Measurements from ENCODE around the gene C12orf76. TPM values are rescaled to one million over a fixed set of nuclear protein-coding genes. Genes with fewer than 3 reads are reported as not detected.

The C12orf76 gene
- total and polyA plus RNA-seq, 2 experiments from 2014 or later = 14.3 to 14.5 TPM

DNA sequence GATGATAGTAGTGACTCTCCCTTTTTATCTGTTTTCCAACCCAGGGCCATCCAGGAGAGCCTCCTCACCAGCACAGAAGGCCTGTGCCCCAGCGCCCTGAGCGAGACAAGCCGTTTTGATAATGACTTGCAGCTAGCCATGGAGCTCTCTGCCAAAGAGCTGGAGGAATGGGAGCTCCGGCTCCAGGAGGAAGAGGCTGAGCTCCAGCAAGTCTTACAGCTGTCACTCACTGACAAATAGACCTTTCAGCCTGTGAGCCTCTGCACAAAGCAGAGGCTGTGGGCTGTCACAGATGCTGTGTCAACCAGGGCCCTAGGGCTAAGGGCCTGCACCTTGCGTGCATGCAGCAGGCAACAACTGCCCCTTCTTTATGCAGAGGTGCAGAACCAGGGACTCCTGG, 11.0 kb downstream of the C12orf76 start:
- H2AFZ ChIP-seq = no peak overlapping the region
- no peak for ATAC-seq
- no peaks in the 10 kb centered on the region for H3F3A ChIP-seq (replicated peaks; ENCODE audit: low read depth)
- no peaks in the 10 kb centered on the region for H3K27me3 ChIP-seq (ENCODE audit: insufficient read depth)
- peaks cover 6% of the 10 kb centered on the region; the same call in 1 of the 2 replicates for H4K20me1 ChIP-seq (replicated peaks; ENCODE audit: insufficient read depth)
- peaks cover 12% of the 10 kb centered on the region for H3K36me3 Mint-ChIP-seq (ENCODE audit: low read depth)
- no peaks in the 10 kb centered on the region for H3K9me3 Mint-ChIP-seq
- no peak for DNase-seq (ENCODE audit: low spot score)
- peaks cover 13% of the 10 kb centered on the region; the same call in 1 of the 2 replicates for H3K79me2 ChIP-seq (replicated peaks; ENCODE audit: insufficient read depth)
- H3K36me3 ChIP-seq (ENCODE audit: insufficient read depth) = no peaks in the 10 kb centered on the region; the same call in none of the 2 replicates
- TF ChIP-seq REST (IDR thresholded peaks at IDR 0.05; ENCODE audit: unreplicated experiment) (no peak), EZH2 (IDR thresholded peaks at IDR 0.05; ENCODE audit: low read depth, unreplicated experiment) (no peak), NANOG (IDR thresholded peaks at IDR 0.05; ENCODE audit: borderline replicate concordance) (no peak)
- TF ChIP-seq, protein P1, sequence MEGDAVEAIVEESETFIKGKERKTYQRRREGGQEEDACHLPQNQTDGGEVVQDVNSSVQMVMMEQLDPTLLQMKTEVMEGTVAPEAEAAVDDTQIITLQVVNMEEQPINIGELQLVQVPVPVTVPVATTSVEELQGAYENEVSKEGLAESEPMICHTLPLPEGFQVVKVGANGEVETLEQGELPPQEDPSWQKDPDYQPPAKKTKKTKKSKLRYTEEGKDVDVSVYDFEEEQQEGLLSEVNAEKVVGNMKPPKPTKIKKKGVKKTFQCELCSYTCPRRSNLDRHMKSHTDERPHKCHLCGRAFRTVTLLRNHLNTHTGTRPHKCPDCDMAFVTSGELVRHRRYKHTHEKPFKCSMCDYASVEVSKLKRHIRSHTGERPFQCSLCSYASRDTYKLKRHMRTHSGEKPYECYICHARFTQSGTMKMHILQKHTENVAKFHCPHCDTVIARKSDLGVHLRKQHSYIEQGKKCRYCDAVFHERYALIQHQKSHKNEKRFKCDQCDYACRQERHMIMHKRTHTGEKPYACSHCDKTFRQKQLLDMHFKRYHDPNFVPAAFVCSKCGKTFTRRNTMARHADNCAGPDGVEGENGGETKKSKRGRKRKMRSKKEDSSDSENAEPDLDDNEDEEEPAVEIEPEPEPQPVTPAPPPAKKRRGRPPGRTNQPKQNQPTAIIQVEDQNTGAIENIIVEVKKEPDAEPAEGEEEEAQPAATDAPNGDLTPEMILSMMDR (conservative IDR thresholded peaks at IDR 0.05; ENCODE audit: low read depth in 2 of 2) = no peak
- no peak overlapping the region for H3K27ac Mint-ChIP-seq
- no peak overlapping the region for H3K4me3 Mint-ChIP-seq
- no peaks in the 10 kb centered on the region for H3K9me2 ChIP-seq (ENCODE audit: insufficient read depth)
- H3K4me1 Mint-ChIP-seq = peaks cover 19% of the 10 kb centered on the region
- H3K4me1 ChIP-seq (ENCODE audit: insufficient read depth) = peaks cover 7% of the 10 kb centered on the region; the same call in 1 of the 2 replicates
- no peaks in the 10 kb centered on the region for H3K27me3 Mint-ChIP-seq (ENCODE audit: insufficient read depth, low read depth, poor library complexity)
- no peak overlapping the region for H3K4me2 ChIP-seq
- H3K27ac ChIP-seq (ENCODE audit: low read depth) = no peak overlapping the region
- H3K4me3 ChIP-seq = no peak overlapping the region

DNA sequence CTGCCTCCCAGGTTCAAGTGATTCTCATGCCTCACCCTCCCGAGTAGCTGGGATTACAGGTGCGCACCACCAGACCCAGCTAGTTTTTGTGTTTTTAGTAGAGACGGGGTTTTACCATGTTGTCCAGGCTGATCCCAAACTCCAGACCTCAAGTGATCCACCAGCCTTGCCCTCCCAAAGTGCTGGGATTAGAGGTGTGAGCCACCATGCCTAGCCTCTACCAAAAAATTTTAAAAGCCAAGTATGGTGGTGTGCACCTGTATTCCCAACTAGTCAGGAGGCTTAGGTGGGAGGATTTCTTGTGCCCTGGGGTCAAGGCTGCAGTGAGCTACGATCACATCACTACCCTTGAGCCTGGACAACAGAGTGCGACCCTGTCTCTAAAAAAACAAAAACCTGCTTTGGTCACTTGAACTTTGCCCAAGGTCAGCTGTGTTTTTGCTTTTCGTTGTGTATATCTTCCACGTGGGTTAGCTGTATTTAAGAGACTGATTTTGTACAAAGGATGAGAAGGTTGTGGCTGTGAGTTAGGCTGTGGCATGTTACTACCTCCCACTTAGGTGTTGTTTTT, 12.7 kb downstream of the C12orf76 start:
- Mint-ChIP-seq H3K36me3 (ENCODE audit: low read depth) (peaks cover 10% of the 10 kb centered on the region; the same call in 2 of the 3 replicates), H3K27me3 (ENCODE audit: insufficient read depth, low read depth, poor library complexity) (no peaks in the 10 kb centered on the region), H3K9me3 (no peaks in the 10 kb centered on the region), H3K4me3 (no peak overlapping the region), H3K4me1 (peaks cover 19% of the 10 kb centered on the region), H3K27ac (no peak overlapping the region)
- no peak for ATAC-seq
- Histone ChIP-seq H3K4me1 (ENCODE audit: insufficient read depth) (peaks cover 7% of the 10 kb centered on the region; the same call in 1 of the 2 replicates), H2AFZ (no peak overlapping the region), H3K27me3 (ENCODE audit: insufficient read depth) (no peaks in the 10 kb centered on the region), H3K4me2 (no peak overlapping the region), H4K20me1 (replicated peaks; ENCODE audit: insufficient read depth) (peaks cover 6% of the 10 kb centered on the region; the same call in 1 of the 2 replicates), H3K27ac (ENCODE audit: low read depth) (no peak overlapping the region), H3K79me2 (replicated peaks; ENCODE audit: insufficient read depth) (peaks cover 6% of the 10 kb centered on the region; the same call in 1 of the 2 replicates), H3F3A (replicated peaks; ENCODE audit: low read depth) (no peaks in the 10 kb centered on the region), H3K9me2 (ENCODE audit: insufficient read depth) (no peaks in the 10 kb centered on the region), H3K4me3 (no peak overlapping the region), H3K36me3 (ENCODE audit: insufficient read depth) (no peaks in the 10 kb centered on the region; the same call in none of the 2 replicates)
- no peak for TF ChIP-seq EZH2 (IDR thresholded peaks at IDR 0.05; ENCODE audit: low read depth, unreplicated experiment)
- TF ChIP-seq ETS1 (IDR thresholded peaks at IDR 0.05) = no peak
- no peak for DNase-seq (ENCODE audit: low spot score)

Measured in GM23338 (cell line).